SH-SY5Y (cell line): ENCODE data around the gene GRAP.

Experiments
- GATA2 ChIP-seq: IDR thresholded peaks from 2 replicates; pipeline ENCODE4 v1.6.1; 2011; ENCODE audit warnings: mild to moderate bottlenecking, low read depth, low read length
- GATA3 ChIP-seq: IDR thresholded peaks from 2 replicates; pipeline ENCODE4 v1.6.1; 2011; ENCODE audit warnings: low read depth, mild to moderate bottlenecking, low read length, moderate library complexity

- TF ChIP-seq GATA3, result no peak
- no peak for TF ChIP-seq GATA2
These were observed 46.0 kb downstream of the GRAP start for GRCh38 chr17:19000531-19001325.
